GM19023 (cell line): ENCODE data around the gene RAMAC.
"Not testable (repeated sequence)": the region's sequence is repeated elsewhere in the genome, so short reads cannot be mapped to it uniquely, and the experiment has no call there.

Source experiments
- ATAC-seq: cut with Tn5 transposase; IDR thresholded peaks from one replicate; pipeline ENCODE4 v1.9.1; 2021; ENCODE audit warnings: mild to moderate bottlenecking, moderate library complexity; ENCODE audit not compliant: unreplicated experiment

Gene RAMAC

GRCh38 chr15:82985688-82986441, at the start of gene RAMAC:
RAMAC (plus strand) TSS chr15:82986210; CDS start chr15:82989019, 2,809 bp downstream.
- ATAC-seq: peak; percentile 97

- no peak for ATAC-seq
Measured at GRCh38 chr15:82936966-82937711, 48.9 kb upstream of the RAMAC start.

- no peak for ATAC-seq
Measured at GRCh38 chr15:82937712-82938058, 48.3 kb upstream of the RAMAC start.

GRCh38 chr15:82939678-82940077, 46.3 kb upstream of the RAMAC start:
- not testable (repeated sequence) for ATAC-seq

GRCh38 chr15:82942691-82943090, 43.3 kb upstream of the RAMAC start:
- ATAC-seq: no peak

- ATAC-seq: no peak
Measured at GRCh38 chr15:82943176-82943575, 42.8 kb upstream of the RAMAC start.

GRCh38 chr15:82944056-82944455, 42.0 kb upstream of the RAMAC start:
- ATAC-seq: no peak

- no peak for ATAC-seq
Measured at GRCh38 chr15:82944821-82945220, 41.2 kb upstream of the RAMAC start.

- no peak for ATAC-seq
Measured at GRCh38 chr15:82945326-82945725, 40.7 kb upstream of the RAMAC start.

- no peak for ATAC-seq
Measured at GRCh38 chr15:82946155-82946701, 39.8 kb upstream of the RAMAC start.

- no peak for ATAC-seq
Measured at GRCh38 chr15:82950295-82950694, 35.7 kb upstream of the RAMAC start.

GRCh38 chr15:82950746-82951370, 35.2 kb upstream of the RAMAC start:
- no peak for ATAC-seq

GRCh38 chr15:82951472-82952157, 34.4 kb upstream of the RAMAC start:
- no peak for ATAC-seq

- ATAC-seq: no peak
Measured at GRCh38 chr15:82952158-82953081, 33.6 kb upstream of the RAMAC start, which contains the start of gene HOMER2. HOMER2 (minus strand) TSS chr15:82952720; CDS start chr15:82952535, 185 bp downstream.

GRCh38 chr15:82958638-82959037, 27.4 kb upstream of the RAMAC start:
- no peak for ATAC-seq

- no peak for ATAC-seq
Measured at GRCh38 chr15:82959423-82959822, 26.6 kb upstream of the RAMAC start.

- ATAC-seq: no peak
Measured at GRCh38 chr15:82960766-82961165, 25.2 kb upstream of the RAMAC start.

GRCh38 chr15:82963471-82964341, 22.3 kb upstream of the RAMAC start:
- ATAC-seq: no peak

- ATAC-seq: no peak
Measured at GRCh38 chr15:82964890-82965289, 21.1 kb upstream of the RAMAC start.
